ENCODE measurements around the gene NECAB2.

Gene NECAB2

GRCh38 chr16:84047626-84048025 lies 79.6 kb downstream of the NECAB2 start:
- no peak for DNase-seq

GRCh38 chr16:84048270-84048669 lies 80.2 kb downstream of the NECAB2 start:
- no peak for DNase-seq

- DNase-seq = no peak
These were observed 80.8 kb downstream of the NECAB2 start for GRCh38 chr16:84048871-84049270.

GRCh38 chr16:84049403-84050060 lies 81.5 kb downstream of the NECAB2 start:
- DNase-seq = no peak

- DNase-seq = no peak
These were observed 82.3 kb downstream of the NECAB2 start for GRCh38 chr16:84050316-84050715.

- no peak for DNase-seq
These were observed 84.1 kb downstream of the NECAB2 start for GRCh38 chr16:84052071-84052622.
